ENCODE results near the gene LIN7A.

LIN7A gene

DNA sequence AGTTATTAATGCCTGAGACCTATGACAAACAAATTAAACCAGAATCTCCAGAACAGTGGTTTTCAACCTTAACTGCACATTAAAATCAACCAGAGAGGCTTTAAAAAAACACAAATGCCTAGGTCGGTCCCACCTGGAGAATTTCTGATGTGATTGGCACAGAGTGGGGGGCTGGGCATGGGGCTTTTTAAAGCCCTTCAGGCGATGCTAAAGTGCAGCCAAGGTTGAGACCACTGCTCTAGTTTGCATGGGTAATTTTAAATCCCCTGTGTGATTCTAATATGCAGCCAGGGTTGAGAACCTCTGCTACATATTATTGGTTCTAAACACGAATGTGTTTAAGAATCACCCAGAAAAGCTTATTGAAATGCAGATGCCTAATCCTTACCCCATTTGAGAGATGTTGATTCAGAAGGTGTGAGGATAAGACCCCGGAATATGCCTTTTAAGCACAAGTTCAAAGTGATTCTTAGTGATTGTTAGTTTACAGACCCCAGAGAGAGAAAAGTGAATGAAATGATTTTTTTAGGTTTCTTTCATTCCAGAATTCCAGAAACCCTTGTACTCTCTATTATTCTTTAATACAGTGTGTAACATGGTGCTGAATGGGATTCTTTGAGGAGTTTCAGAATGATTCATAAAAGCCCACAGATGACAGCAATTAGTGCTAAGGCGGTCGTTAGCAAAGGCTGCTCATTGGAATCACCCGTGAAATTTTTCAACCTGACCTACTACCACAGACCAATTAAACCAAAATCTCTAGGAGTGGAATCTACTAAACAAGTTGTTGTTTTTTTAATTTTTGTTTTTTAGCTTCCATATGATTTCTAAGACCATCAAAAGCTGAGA lies 44.9 kb downstream of the LIN7A start:
- TF ChIP-seq ZBTB7A (IDR thresholded peaks at IDR 0.05; ENCODE audit: low read depth) (no peak), FOXM1 (IDR thresholded peaks at IDR 0.05; ENCODE audit: borderline replicate concordance, low read depth) (no peak), YY1 (IDR thresholded peaks at IDR 0.05; ENCODE audit: low read depth) (no peak), RAD21 (IDR thresholded peaks at IDR 0.05; ENCODE audit: low read depth) (no peak), CEBPB (IDR thresholded peaks at IDR 0.05) (no peak), TEAD4 (IDR thresholded peaks at IDR 0.05) (no peak), EGR1 (IDR thresholded peaks at IDR 0.05) (no peak), TAF1 (IDR thresholded peaks at IDR 0.05; ENCODE audit: low read depth) (no peak), NFIC (IDR thresholded peaks at IDR 0.05) (no peak)

- TF ChIP-seq YY1 (IDR thresholded peaks at IDR 0.05; ENCODE audit: low read depth) (no peak), CREB1 (IDR thresholded peaks at IDR 0.05; ENCODE audit: low read depth) (no peak), NFIC (IDR thresholded peaks at IDR 0.05) (no peak), TCF12 (IDR thresholded peaks at IDR 0.05; ENCODE audit: low read depth) (no peak), TAF1 (IDR thresholded peaks at IDR 0.05; ENCODE audit: low read depth) (no peak), FOXM1 (IDR thresholded peaks at IDR 0.05; ENCODE audit: borderline replicate concordance, low read depth) (no peak), TEAD4 (IDR thresholded peaks at IDR 0.05) (no peak)
- TF ChIP-seq, protein P1, sequence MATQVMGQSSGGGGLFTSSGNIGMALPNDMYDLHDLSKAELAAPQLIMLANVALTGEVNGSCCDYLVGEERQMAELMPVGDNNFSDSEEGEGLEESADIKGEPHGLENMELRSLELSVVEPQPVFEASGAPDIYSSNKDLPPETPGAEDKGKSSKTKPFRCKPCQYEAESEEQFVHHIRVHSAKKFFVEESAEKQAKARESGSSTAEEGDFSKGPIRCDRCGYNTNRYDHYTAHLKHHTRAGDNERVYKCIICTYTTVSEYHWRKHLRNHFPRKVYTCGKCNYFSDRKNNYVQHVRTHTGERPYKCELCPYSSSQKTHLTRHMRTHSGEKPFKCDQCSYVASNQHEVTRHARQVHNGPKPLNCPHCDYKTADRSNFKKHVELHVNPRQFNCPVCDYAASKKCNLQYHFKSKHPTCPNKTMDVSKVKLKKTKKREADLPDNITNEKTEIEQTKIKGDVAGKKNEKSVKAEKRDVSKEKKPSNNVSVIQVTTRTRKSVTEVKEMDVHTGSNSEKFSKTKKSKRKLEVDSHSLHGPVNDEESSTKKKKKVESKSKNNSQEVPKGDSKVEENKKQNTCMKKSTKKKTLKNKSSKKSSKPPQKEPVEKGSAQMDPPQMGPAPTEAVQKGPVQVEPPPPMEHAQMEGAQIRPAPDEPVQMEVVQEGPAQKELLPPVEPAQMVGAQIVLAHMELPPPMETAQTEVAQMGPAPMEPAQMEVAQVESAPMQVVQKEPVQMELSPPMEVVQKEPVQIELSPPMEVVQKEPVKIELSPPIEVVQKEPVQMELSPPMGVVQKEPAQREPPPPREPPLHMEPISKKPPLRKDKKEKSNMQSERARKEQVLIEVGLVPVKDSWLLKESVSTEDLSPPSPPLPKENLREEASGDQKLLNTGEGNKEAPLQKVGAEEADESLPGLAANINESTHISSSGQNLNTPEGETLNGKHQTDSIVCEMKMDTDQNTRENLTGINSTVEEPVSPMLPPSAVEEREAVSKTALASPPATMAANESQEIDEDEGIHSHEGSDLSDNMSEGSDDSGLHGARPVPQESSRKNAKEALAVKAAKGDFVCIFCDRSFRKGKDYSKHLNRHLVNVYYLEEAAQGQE (IDR thresholded peaks at IDR 0.05; ENCODE audit: low read depth) = no peak
- TF ChIP-seq, protein P2, sequence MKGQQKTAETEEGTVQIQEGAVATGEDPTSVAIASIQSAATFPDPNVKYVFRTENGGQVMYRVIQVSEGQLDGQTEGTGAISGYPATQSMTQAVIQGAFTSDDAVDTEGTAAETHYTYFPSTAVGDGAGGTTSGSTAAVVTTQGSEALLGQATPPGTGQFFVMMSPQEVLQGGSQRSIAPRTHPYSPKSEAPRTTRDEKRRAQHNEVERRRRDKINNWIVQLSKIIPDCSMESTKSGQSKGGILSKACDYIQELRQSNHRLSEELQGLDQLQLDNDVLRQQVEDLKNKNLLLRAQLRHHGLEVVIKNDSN (IDR thresholded peaks at IDR 0.05) = no peak
- TF ChIP-seq, protein P3, sequence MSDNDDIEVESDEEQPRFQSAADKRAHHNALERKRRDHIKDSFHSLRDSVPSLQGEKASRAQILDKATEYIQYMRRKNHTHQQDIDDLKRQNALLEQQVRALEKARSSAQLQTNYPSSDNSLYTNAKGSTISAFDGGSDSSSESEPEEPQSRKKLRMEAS (IDR thresholded peaks at IDR 0.05) = no peak
Observed at GRCh38 chr12:80884651-80885050, 53.1 kb downstream of the LIN7A start.

GRCh38 chr12:80881106-80881505 lies 56.6 kb downstream of the LIN7A start:
- TF ChIP-seq TEAD4 (IDR thresholded peaks at IDR 0.05) (no peak), ZBTB7A (IDR thresholded peaks at IDR 0.05; ENCODE audit: low read depth) (no peak), CEBPB (IDR thresholded peaks at IDR 0.05) (no peak), EGR1 (IDR thresholded peaks at IDR 0.05) (no peak), NFIC (IDR thresholded peaks at IDR 0.05) (no peak), EP300 (IDR thresholded peaks at IDR 0.05; ENCODE audit: borderline replicate concordance) (no peak), TCF12 (IDR thresholded peaks at IDR 0.05; ENCODE audit: low read depth) (no peak), TAF1 (IDR thresholded peaks at IDR 0.05; ENCODE audit: low read depth) (no peak), YY1 (IDR thresholded peaks at IDR 0.05; ENCODE audit: low read depth) (no peak), FOXM1 (IDR thresholded peaks at IDR 0.05; ENCODE audit: borderline replicate concordance, low read depth) (no peak), CREB1 (IDR thresholded peaks at IDR 0.05; ENCODE audit: low read depth) (no peak)
- TF ChIP-seq, protein P3 (IDR thresholded peaks at IDR 0.05) = no peak
- TF ChIP-seq, protein P2 (IDR thresholded peaks at IDR 0.05) = no peak
- TF ChIP-seq, protein P1 (IDR thresholded peaks at IDR 0.05; ENCODE audit: low read depth) = no peak

- TF ChIP-seq TAF1 (IDR thresholded peaks at IDR 0.05; ENCODE audit: low read depth) (no peak), FOXM1 (IDR thresholded peaks at IDR 0.05; ENCODE audit: borderline replicate concordance, low read depth) (no peak), CREB1 (IDR thresholded peaks at IDR 0.05; ENCODE audit: low read depth) (no peak), EP300 (IDR thresholded peaks at IDR 0.05; ENCODE audit: borderline replicate concordance) (no peak), TCF12 (IDR thresholded peaks at IDR 0.05; ENCODE audit: low read depth) (no peak), RAD21 (IDR thresholded peaks at IDR 0.05; ENCODE audit: low read depth) (no peak), EGR1 (IDR thresholded peaks at IDR 0.05) (no peak), TEAD4 (IDR thresholded peaks at IDR 0.05) (no peak), YY1 (IDR thresholded peaks at IDR 0.05; ENCODE audit: low read depth) (no peak), ZBTB7A (IDR thresholded peaks at IDR 0.05; ENCODE audit: low read depth) (no peak), NFIC (IDR thresholded peaks at IDR 0.05) (no peak)
- TF ChIP-seq, protein P1 (IDR thresholded peaks at IDR 0.05; ENCODE audit: low read depth) = no peak
Observed at GRCh38 chr12:80877721-80878265, 59.9 kb downstream of the LIN7A start.
